ENCODE data around the gene NCOA3.
A peak's percentile ranks its signal among the peaks of the same experiment; 100 is the strongest.

The NCOA3 gene

GRCh38 chr20:47680804-47681529, 179.3 kb downstream of the NCOA3 start:
- DNase-seq (ENCODE audit: low read depth), result no peak

DNA sequence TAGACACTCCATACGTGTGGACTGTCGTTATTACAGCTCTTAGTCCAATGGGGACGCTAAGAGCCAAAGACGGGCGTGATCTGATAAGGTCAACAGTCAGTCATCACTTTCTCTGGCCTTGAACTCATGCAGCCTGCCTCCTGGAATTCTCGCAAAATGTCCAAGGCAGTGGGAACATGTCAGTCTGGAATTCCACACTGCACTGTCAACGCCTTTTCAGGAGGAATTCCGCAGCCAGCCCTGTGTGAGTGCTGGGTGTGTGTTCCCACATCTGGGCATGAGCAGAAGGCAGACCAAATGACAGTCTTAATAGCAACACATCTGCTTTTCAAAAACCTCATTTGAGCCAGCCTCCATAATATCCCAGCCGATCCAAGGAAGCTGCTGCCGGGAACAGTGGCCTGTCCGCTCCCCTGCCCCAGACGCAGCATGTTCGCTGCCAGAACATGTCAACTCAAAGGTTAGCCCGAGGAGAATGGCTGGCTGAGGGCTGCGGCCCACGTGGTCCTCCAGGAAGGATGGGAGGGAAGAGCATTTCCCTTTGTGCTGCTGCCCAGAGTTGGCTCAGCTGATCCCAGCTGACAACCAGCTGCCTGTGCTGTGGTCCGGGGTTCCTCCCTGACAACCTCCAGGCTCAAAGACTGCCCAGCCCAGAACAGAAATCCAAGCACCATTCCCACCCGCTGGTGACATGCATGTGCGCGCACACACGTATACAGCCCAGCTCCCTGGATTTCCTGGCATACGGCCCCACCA, 180.5 kb downstream of the NCOA3 start:
- no peak for DNase-seq (ENCODE audit: low read depth)

GRCh38 chr20:47682916-47683315, 181.2 kb downstream of the NCOA3 start:
- DNase-seq (ENCODE audit: low read depth), result no peak

DNA sequence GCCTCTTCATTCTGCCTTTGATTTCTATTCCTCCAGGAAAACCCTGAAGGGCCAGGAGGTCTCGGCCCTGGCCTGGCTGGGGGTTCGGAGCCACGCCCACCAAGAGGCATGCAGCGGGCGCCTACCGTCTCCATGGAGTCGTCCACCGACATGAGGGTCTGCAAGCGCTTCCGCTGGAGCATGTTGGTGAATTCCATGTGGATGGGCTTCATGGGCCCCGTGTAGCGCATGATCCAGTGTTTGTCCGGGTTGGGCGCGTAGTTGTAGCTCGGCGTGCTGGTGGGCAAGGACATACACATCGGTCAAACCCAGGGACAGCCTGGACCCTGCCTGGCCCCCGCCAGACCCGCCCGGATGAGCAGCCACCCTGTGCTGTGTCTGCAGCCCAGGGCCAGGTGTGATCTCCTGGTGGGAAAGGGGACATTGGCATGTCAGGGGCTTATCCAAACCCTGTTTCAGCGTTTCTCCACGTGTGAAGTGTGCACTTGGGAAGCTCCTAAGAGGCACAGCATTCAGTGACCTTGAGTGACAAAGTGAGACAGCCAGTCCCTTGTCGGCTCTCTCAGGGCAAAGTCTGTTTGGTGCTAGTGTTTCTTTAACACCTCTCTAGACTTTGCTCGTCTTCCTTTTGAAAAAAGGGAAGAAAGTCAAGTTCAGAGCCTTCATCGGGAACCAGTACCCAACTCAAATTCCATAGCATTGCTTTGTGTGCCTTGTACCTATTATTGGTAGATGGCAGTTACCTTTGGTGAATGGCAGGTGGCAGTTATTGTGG, 182.8 kb downstream of the NCOA3 start:
- no peak for DNase-seq (ENCODE audit: low read depth)

GRCh38 chr20:47686545-47686944, 184.9 kb downstream of the NCOA3 start:
- DNase-seq (ENCODE audit: low read depth), result peak; percentile 73

- DNase-seq (ENCODE audit: low read depth), result no peak
These were observed 185.7 kb downstream of the NCOA3 start for GRCh38 chr20:47687095-47687987.

DNA sequence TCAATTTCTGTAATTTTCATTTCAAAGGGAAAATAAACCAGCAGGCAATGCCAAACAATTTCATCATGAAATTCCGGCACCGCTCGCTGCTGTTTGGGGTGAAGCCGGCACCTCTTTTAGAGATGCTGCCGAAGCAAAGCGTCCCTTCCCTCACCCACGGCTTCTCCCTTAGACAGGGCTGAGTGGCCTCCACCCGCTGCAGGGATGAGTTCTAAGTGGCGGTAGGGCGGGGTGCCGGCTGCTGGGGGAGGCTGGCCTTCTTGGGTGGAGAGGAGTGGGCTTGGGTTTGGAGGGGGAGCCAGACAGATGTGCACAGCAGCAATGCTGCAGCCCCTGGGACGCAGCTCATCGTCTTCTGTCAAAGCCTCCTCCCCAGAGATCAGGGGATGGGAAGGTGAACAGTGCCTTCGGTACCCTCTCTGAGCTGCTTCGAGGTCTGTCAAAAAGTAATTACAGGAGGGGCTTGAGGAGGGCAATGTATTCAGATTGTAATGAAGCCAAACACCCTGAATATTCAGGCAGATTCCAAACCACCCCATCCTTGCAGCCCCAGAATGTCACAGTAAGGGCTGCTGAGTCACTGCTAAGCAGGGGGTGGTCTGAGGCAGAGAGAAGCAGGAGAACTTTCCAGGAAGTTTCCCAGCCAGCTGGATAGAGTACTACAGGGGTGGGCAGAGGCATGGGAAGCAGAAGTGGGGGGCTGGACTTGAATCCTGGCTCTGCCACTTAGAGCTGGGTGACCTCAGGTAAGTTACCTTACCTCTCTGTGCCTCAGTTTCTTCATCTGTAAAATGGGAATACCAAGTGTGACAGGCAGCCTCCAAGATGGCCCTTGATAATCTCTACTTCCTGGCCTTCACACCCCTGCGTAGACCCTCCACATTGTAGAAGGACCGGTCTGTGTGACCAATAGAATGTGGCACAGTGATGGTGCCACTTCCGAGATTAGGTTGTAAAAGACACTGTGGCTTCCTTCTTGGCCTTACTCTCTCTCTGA, 187.0 kb downstream of the NCOA3 start:
- no peak for DNase-seq (ENCODE audit: low read depth)

DNA sequence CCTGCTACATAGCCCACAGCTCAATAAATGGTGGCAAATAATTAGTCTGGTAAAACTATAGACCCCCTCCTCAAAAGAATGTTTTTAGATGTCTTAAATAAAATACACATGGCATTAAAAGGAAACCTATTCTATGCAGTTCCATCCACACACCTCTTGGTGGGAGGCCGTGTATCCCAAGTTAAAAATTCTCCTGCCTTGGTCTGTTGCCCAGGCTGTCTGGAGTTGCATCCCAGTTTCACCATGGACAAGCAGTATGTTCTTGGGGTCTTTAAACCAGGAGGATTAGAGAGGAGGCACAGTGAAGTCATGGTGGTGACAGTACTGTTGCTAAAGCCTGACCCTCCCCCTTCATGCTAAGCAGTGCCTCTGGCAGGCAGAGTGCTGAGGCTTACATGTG, 188.0 kb downstream of the NCOA3 start:
- DNase-seq (ENCODE audit: low read depth), result no peak

DNA sequence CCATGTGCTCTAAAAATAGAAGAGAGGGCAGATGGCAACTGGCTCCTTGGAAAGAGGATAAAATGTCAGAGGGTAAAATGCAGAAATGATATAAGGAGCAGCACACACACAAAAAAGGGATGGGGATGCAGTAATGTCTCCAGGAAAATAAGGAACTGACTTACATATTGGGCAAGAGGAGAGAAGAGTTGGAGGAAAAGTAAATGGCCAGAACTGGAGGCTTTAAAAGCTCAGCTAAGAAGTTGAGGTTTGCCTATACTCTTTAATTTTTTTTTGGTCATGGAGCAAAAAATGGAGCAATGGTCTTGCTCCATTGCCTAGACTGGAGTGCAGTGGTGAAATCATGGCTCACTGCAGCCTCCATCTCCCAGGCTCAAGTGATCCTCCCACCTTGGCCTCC, 189.9 kb downstream of the NCOA3 start:
- no peak for DNase-seq (ENCODE audit: low read depth)

GRCh38 chr20:47694021-47694818, 192.5 kb downstream of the NCOA3 start:
- DNase-seq (ENCODE audit: low read depth), result no peak

- no peak for DNase-seq (ENCODE audit: low read depth)
These were observed 195.2 kb downstream of the NCOA3 start for GRCh38 chr20:47696856-47697255.

DNA sequence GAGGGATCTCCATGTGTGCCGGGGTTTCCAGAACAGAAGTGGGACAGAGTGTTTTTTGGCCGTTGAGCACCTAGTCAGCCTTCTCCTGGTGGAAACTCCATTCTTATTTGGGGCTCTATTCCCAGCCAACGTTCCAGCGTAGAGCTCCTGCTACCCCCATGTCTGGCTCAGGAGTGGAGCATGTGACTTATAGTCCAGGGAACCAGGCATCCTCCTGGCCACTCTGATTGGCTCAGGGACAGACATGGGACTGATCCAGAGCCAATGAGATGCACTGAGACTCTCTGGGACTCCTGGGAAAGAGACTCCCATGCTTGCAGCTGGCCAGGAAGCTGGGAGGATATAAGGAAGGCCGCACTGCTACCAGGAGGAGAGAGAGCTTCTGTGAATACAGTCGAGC, 196.5 kb downstream of the NCOA3 start:
- no peak for DNase-seq (ENCODE audit: low read depth)

DNA sequence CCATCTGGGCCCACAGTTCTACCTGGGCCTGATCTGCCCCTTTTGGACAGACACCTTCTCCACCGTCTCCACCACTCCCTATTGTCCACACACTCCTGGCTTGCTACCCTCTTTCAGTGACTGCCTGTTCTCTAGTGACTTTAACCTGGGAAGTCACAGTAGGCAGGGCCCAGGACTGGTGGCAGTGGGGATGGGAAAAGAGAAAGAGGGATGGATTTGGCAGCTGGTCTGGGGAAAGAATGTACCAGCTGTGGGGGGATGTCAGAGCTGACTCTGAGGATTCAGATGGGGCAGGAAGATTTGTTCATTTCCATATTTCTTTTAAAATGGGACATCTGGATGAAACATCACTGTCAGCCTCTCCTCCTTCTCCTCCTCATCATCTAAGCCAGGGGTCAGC, 198.1 kb downstream of the NCOA3 start:
- DNase-seq (ENCODE audit: low read depth), result no peak

- DNase-seq (ENCODE audit: low read depth), result no peak
These were observed 198.6 kb downstream of the NCOA3 start for GRCh38 chr20:47700327-47700726.

- DNase-seq (ENCODE audit: low read depth), result no peak
These were observed 199.9 kb downstream of the NCOA3 start for GRCh38 chr20:47701612-47702011.

GRCh38 chr20:47703748-47704147, 202.1 kb downstream of the NCOA3 start:
- no peak for DNase-seq (ENCODE audit: low read depth)

DNA sequence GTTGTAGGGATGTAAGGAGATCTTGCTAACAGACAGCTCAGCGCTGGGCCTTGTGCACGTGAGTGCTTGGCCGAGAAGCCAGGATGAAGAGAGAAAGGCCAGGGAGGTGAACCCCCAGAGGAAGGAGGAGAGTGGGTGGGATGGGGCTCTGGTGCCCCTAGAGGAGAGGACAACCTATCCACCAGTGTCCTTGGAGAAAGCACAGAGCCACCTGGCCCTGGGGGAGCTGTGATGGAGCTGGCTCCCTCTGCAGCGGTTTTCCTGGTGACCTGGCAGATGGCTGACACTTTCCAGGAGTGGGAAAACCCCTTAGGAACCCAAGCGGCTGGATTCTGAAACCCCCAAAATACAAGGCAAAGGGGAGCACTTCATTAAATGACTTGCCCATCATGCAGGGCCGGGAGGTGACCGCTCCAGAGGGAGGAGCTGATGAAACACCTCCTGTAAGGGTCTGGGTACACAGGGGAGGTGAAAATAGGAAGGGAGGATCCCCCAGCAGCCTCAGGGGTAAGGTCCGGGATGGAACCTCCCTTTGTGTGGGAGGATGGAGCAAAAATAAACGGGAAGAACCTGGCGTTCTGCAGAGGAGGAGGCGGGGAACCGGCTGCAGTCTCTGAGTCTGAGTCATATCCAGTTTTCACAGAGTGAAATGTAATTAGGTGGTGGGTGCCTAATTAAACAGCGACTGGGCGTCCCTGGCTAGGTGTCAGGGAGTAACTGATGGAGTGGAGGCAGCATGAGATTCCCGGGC, 203.2 kb downstream of the NCOA3 start:
- DNase-seq (ENCODE audit: low read depth), result no peak

- no peak for DNase-seq (ENCODE audit: low read depth)
These were observed 203.8 kb downstream of the NCOA3 start for GRCh38 chr20:47705497-47705856.

GRCh38 chr20:47706345-47706744, 204.7 kb downstream of the NCOA3 start:
- no peak for DNase-seq (ENCODE audit: low read depth)
